ENCODE data around the gene ATP2B2.

ATP2B2 gene

DNA sequence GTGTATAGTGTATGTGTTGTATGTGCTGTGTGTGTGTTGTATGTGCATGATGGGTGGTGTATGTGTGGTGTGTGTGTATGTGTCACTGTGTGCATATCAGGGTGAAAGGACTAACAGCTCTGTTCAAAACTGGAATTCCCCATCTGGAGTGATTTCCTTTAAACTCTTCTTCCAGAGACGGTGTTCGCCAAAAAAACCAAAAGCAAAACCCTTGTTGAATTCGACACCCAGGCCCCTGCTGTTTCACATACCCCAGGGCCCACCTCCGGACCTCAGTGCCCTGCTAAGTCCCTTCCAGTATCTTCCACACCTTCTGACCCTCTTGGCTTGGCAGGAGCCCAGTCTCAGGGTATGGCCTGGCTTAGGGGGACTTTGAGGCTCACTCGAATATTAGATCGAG is 139.6 kb downstream of the ATP2B2 start:
- Histone ChIP-seq H3K9ac (ENCODE audit: insufficient read length, low read depth) (no peak overlapping the region), H3K4me1 (ENCODE audit: insufficient read depth, insufficient read length) (peaks cover 13% of the 10 kb centered on the region), H3K4me3 (ENCODE audit: insufficient read length, low read depth) (no peak overlapping the region), H3K27me3 (ENCODE audit: insufficient read depth, insufficient read length) (no peaks in the 10 kb centered on the region), H3K36me3 (ENCODE audit: insufficient read depth, insufficient read length, low read length) (no peaks in the 10 kb centered on the region), H3K9me3 (ENCODE audit: insufficient read depth, low read length) (peaks cover 3% of the 10 kb centered on the region; the same call in 1 of the 2 replicates)
- DNase-seq (ENCODE audit: low read depth, low spot score), result no peak
- TF ChIP-seq YY1 (IDR thresholded peaks at IDR 0.05; ENCODE audit: insufficient read depth, insufficient read length) (no peak), ZNF274 (IDR thresholded peaks at IDR 0.05; ENCODE audit: low read depth, low read length) (no peak), SUZ12 (IDR thresholded peaks at IDR 0.05; ENCODE audit: extremely low read depth, insufficient read depth, insufficient read length) (no peak)

DNA sequence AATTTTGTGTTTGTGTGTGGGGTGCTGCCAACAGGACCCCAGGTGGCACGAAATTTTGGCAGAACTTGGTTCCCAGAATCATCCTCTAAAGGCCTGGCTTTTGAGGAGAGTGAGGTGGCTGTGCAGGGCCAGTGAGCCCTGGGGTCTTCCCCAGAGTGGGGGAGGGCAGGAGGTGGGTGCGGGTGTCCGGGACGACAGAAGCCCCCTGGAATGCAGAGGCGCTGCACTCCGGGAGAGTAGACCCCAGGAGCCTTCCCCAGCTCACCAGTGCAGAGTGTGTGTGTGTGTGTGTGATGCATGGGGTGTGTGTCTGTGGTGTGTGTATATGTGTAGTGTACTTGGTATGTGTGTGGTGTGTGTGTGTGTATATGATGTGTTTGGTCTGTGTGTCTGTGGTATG is 140.1 kb downstream of the ATP2B2 start:
- Histone ChIP-seq H3K27me3 (ENCODE audit: insufficient read depth, insufficient read length) (no peaks in the 10 kb centered on the region), H3K36me3 (ENCODE audit: insufficient read depth, insufficient read length, low read length) (no peaks in the 10 kb centered on the region), H3K4me1 (ENCODE audit: insufficient read depth, insufficient read length) (peaks cover 13% of the 10 kb centered on the region), H3K9ac (ENCODE audit: insufficient read length, low read depth) (no peak overlapping the region), H3K4me3 (ENCODE audit: insufficient read length, low read depth) (no peak overlapping the region), H3K9me3 (ENCODE audit: insufficient read depth, low read length) (no peaks in the 10 kb centered on the region)
- no peak for DNase-seq (ENCODE audit: low read depth, low spot score)
- TF ChIP-seq ZNF274 (IDR thresholded peaks at IDR 0.05; ENCODE audit: low read depth, low read length) (no peak), SUZ12 (IDR thresholded peaks at IDR 0.05; ENCODE audit: extremely low read depth, insufficient read depth, insufficient read length) (no peak), YY1 (IDR thresholded peaks at IDR 0.05; ENCODE audit: insufficient read depth, insufficient read length) (no peak)

DNA sequence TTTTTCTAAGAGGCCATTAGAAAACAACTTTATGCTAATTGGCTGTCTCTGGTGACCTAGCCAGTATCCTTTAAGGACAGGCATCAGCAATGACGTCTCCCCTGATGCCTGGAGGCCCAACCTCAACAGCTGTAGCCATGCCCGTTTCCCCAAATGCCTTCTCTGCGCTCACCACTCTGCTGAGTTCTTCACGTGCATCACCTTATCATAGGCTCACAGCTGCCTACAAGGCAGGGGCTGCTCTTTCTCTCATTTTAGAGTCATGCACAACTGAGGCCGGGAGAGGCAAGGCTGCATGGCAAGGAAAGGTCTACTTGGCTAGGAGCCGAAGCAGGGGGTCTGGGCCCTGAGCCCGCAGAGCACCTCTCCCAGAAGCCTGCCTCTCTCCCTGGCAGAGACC is 140.6 kb downstream of the ATP2B2 start:
- no peaks in the 10 kb centered on the region for H3K36me3 ChIP-seq (ENCODE audit: insufficient read depth, insufficient read length, low read length)
- DNase-seq (ENCODE audit: low read depth, low spot score), result no peak
- H3K9me3 ChIP-seq (ENCODE audit: insufficient read depth, low read length), result no peaks in the 10 kb centered on the region
- no peaks in the 10 kb centered on the region for H3K27me3 ChIP-seq (ENCODE audit: insufficient read depth, insufficient read length)
- no peak overlapping the region for H3K9ac ChIP-seq (ENCODE audit: insufficient read length, low read depth)
- TF ChIP-seq YY1 (IDR thresholded peaks at IDR 0.05; ENCODE audit: insufficient read depth, insufficient read length) (no peak), SUZ12 (IDR thresholded peaks at IDR 0.05; ENCODE audit: extremely low read depth, insufficient read depth, insufficient read length) (no peak), ZNF274 (IDR thresholded peaks at IDR 0.05; ENCODE audit: low read depth, low read length) (no peak)
- no peak overlapping the region for H3K4me3 ChIP-seq (ENCODE audit: insufficient read length, low read depth)
- peaks cover 13% of the 10 kb centered on the region for H3K4me1 ChIP-seq (ENCODE audit: insufficient read depth, insufficient read length)

DNA sequence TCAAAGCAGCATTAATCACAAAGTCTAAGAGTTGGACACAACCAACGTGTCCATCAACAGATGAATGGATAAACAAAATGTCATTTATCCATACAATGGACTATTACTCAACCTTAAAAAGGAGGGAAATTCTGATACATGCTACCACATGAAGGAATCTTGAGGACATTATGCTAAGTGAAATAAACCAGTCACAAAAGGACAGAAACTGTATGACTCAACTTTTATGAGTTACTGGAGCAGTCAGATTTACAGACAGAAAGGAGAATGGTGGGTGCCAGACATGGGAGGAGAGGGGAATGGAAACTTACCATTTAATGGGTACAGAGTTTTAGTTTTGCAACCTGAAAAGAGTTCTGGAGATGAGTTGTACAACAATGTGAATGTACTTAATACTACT is 141.5 kb downstream of the ATP2B2 start:
- no peaks in the 10 kb centered on the region for H3K27me3 ChIP-seq (ENCODE audit: insufficient read depth, insufficient read length)
- H3K9me3 ChIP-seq (ENCODE audit: insufficient read depth, low read length), result no peaks in the 10 kb centered on the region
- H3K4me3 ChIP-seq (ENCODE audit: insufficient read length, low read depth), result no peak overlapping the region
- H3K4me1 ChIP-seq (ENCODE audit: insufficient read depth, insufficient read length), result peaks cover 13% of the 10 kb centered on the region
- H3K36me3 ChIP-seq (ENCODE audit: insufficient read depth, insufficient read length, low read length), result no peaks in the 10 kb centered on the region
- no peak for DNase-seq (ENCODE audit: low read depth, low spot score)
- no peak for TF ChIP-seq YY1 (IDR thresholded peaks at IDR 0.05; ENCODE audit: insufficient read depth, insufficient read length)
- no peak for TF ChIP-seq SUZ12 (IDR thresholded peaks at IDR 0.05; ENCODE audit: extremely low read depth, insufficient read depth, insufficient read length)
- no peak for TF ChIP-seq ZNF274 (IDR thresholded peaks at IDR 0.05; ENCODE audit: low read depth, low read length)
- no peak overlapping the region for H3K9ac ChIP-seq (ENCODE audit: insufficient read length, low read depth)

DNA sequence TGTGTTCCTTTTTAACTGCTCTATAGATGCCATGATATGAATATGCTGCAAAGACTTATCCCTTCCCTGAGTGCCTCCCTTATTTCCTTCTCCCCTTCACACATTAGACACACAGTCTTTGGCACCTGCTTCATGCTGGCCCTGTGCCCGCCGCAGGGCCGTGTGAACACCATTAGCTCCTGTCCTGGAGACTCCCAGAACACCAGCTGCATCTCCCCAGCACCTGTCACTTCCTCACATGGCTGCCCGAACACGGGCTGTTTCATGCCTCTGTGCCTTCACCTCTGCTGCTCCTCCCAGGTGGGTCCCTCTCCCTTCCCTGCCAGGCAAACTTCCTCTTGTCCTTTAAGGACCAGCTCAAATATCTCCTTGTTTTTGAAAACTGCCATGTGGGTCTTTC is 144.0 kb downstream of the ATP2B2 start:
- Histone ChIP-seq H3K27me3 (ENCODE audit: insufficient read depth, insufficient read length) (no peaks in the 10 kb centered on the region), H3K9me3 (ENCODE audit: insufficient read depth, low read length) (no peaks in the 10 kb centered on the region), H3K4me3 (ENCODE audit: insufficient read length, low read depth) (no peak overlapping the region), H3K9ac (ENCODE audit: insufficient read length, low read depth) (no peak overlapping the region), H3K36me3 (ENCODE audit: insufficient read depth, insufficient read length, low read length) (no peaks in the 10 kb centered on the region), H3K4me1 (ENCODE audit: insufficient read depth, insufficient read length) (peaks cover 10% of the 10 kb centered on the region)
- DNase-seq (ENCODE audit: low read depth, low spot score), result no peak
- no peak for TF ChIP-seq YY1 (IDR thresholded peaks at IDR 0.05; ENCODE audit: insufficient read depth, insufficient read length)
- no peak for TF ChIP-seq ZNF274 (IDR thresholded peaks at IDR 0.05; ENCODE audit: low read depth, low read length)
- TF ChIP-seq SUZ12 (IDR thresholded peaks at IDR 0.05; ENCODE audit: extremely low read depth, insufficient read depth, insufficient read length), result no peak

DNA sequence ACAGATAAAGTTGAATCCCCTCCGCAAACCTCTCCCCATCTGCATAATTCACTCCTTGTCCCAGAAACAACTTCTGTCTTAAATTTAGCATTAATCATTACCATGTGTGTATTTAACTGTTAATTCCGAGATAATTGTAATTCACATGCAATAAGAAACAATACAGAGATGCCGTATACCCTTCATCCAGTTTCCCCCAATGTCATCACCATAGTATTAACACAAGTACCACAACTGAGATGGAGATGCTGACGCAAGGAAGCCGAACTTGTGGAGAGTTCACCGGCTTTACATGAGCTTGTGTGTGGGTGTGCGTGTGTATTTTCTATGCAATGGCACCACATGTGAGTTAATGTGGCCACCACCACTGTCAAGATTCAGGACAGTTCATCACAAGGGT is 144.9 kb downstream of the ATP2B2 start:
- no peaks in the 10 kb centered on the region for H3K9me3 ChIP-seq (ENCODE audit: insufficient read depth, low read length)
- no peak overlapping the region for H3K9ac ChIP-seq (ENCODE audit: insufficient read length, low read depth)
- DNase-seq (ENCODE audit: low read depth, low spot score), result no peak
- H3K36me3 ChIP-seq (ENCODE audit: insufficient read depth, insufficient read length, low read length), result no peaks in the 10 kb centered on the region
- peaks cover 7% of the 10 kb centered on the region for H3K4me1 ChIP-seq (ENCODE audit: insufficient read depth, insufficient read length)
- H3K27me3 ChIP-seq (ENCODE audit: insufficient read depth, insufficient read length), result no peaks in the 10 kb centered on the region
- H3K4me3 ChIP-seq (ENCODE audit: insufficient read length, low read depth), result no peak overlapping the region
- TF ChIP-seq ZNF274 (IDR thresholded peaks at IDR 0.05; ENCODE audit: low read depth, low read length) (no peak), SUZ12 (IDR thresholded peaks at IDR 0.05; ENCODE audit: extremely low read depth, insufficient read depth, insufficient read length) (no peak), YY1 (IDR thresholded peaks at IDR 0.05; ENCODE audit: insufficient read depth, insufficient read length) (no peak)

DNA sequence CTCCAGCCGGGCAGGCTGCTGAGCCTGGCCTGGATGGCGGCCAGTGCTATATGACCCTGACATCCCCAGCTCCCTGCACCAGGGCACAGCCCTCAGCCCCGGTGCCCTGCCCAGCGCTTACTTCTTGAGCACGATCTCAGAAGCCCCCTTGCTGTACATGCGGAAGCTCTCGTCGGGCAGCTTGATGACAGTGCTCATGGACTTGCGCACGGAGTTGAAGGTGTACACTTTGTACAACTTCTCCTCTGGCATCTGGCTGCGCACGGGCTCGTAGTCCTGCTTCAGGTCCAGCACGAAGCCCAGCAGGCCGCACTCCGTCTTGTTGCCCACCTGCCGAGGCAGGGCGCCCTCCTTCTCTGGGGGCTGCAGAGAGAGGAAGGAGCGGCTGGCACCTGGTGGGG is 145.6 kb downstream of the ATP2B2 start:
- Histone ChIP-seq H3K36me3 (ENCODE audit: insufficient read depth, insufficient read length, low read length) (no peaks in the 10 kb centered on the region), H3K9ac (ENCODE audit: insufficient read length, low read depth) (peak overlapping the region; percentile 27), H3K4me3 (ENCODE audit: insufficient read length, low read depth) (no peak overlapping the region), H3K4me1 (ENCODE audit: insufficient read depth, insufficient read length) (peaks cover 5% of the 10 kb centered on the region), H3K27me3 (ENCODE audit: insufficient read depth, insufficient read length) (no peaks in the 10 kb centered on the region), H3K9me3 (ENCODE audit: insufficient read depth, low read length) (no peaks in the 10 kb centered on the region)
- no peak for TF ChIP-seq SUZ12 (IDR thresholded peaks at IDR 0.05; ENCODE audit: extremely low read depth, insufficient read depth, insufficient read length)
- no peak for TF ChIP-seq ZNF274 (IDR thresholded peaks at IDR 0.05; ENCODE audit: low read depth, low read length)
- TF ChIP-seq YY1 (IDR thresholded peaks at IDR 0.05; ENCODE audit: insufficient read depth, insufficient read length), result no peak
- no peak for DNase-seq (ENCODE audit: low read depth, low spot score)
